Endometrial microvascular endothelial cells (primary cell): ENCODE data around the gene CBR4. TPM values are rescaled to one million over a fixed set of nuclear protein-coding genes. Genes with fewer than 3 reads are reported as not detected.
"Not testable (repeated sequence)": the region's sequence is repeated elsewhere in the genome, so short reads cannot be mapped to it uniquely, and the experiment has no call there.

ENCODE experiments used
- in situ Hi-C: cut with HindIII; loops from 2 replicates; pipeline ENCODE4 v1.10.0; 2017; ENCODE audit warnings: low sequenced_read_pairs, low pct_unique_long_range_greater_than_20kb; ENCODE audit errors: inconsistent ontology term
- total RNA-seq: library from RNA; depleted of rRNA; stranded (reverse); fragments of >200 nt; gene quantifications from one replicate; pipeline ENCODE4 v1.2.3, GENCODE V29; 2015; ENCODE audit errors: inconsistent ontology term

Gene CBR4
- total RNA-seq, 1 donor from 2014 or later: 16.4 TPM

DNA sequence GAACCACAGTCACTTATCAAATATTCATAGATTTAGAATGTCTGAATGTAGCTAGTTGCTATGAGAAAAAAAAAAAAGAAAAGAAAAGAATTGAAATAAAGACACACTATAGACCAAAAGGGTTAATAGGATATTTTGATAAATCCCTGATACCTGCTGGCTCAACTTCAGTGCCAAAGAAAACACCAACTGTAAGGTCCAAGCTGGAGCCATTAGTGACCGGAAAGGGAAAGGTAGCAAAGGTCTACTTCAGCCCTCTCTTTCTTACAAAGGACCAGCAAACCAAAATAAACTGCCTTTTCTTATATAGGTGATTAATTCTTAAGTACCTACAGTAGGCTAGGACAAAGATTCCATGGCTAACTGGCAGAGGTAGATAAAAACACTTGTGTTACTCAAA is 9.7 kb downstream of the CBR4 start:
- in situ Hi-C loops: no loop called here

DNA sequence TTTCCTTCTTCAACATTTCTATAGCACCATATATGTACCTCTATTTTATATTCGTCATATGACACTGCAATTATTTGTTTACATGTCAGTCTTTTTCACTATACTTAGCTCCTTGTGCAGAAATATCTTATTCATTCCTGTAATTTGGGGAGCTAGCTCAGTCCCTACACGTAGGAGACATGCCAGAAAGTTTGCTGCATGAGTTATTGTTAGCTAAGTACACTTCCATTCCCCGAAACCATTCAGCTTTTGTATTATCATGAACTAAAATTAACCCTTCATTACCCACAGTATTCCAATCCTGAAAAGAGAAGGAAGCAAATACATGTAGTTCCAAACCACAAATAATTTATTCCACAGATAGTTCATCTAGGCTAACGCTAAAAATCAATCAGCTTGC is 10.2 kb downstream of the CBR4 start:
- in situ Hi-C loops: no loop called here

DNA sequence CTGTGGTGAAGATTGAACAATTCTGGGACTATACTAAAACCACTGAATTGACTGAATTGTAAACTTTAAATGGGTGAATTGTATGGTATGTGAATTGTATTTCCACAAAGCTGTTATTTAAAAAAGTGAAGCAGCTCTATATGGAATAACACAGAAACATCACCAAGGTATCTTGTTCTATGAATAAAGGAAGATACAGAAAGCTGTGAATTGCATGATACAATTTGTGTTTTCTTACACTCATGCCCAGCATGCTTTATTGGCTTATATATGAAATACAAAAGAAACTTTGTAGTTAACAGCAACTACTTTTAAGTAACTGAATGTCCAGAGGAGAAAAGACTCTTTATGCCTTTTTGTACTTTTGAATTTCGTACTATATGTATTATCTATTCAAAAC is 11.5 kb downstream of the CBR4 start:
- in situ Hi-C loops: no loop called here

DNA sequence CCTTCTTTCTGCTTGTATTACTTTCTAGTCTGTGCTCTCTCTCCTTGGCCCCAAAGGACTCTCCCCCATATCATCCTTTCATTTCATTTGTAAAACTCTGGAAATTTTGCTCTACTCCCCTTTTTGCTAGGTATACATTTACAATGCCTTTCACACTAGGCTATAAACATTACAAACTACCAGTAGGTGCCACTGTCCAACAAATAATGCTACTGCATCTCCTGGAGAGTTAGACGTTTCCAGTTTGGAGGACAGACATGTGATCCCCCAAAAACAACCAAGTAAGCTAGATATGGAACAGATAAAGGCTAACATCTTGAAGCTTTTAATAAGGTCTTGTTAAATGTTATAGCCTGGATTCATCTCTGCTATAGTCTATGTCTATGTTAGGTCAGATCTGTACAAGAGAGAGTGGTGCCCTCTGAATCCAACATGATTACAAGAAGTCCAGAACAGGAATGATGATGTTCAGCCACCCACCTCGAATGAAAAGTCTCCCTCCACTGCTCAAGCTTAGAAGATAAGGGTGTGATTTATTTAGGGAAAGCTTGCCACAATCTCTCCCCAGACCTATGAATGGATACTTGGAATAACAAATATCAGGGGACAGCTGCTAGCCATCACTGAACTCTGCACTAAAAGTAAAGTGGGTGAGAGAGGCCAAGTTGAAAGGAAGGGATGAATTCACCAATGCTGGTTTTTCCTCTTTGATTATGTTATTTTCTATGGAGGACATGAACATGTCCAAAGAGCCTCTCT is 14.3 kb downstream of the CBR4 start:
- in situ Hi-C loops: no loop called here

DNA sequence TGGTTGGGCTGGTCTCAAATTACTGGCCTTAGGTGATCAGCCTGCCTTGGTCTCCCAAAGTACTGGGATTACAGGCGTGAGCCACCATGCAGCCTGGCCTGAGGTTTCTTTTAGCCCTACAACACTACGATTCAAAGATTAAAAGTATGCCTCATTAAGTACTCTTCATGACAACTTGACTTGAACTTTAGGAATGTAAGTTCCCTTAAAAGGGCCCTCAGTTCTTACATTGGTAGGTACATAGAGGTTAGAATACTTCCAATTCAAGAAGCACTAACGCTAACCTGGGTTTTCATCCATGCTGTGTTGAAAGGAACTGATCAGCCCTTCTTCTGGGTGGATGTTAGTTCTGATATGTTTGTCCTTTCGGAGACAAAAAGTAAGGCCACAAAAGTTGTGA is 15.1 kb downstream of the CBR4 start:
- in situ Hi-C loops: no loop called here

DNA sequence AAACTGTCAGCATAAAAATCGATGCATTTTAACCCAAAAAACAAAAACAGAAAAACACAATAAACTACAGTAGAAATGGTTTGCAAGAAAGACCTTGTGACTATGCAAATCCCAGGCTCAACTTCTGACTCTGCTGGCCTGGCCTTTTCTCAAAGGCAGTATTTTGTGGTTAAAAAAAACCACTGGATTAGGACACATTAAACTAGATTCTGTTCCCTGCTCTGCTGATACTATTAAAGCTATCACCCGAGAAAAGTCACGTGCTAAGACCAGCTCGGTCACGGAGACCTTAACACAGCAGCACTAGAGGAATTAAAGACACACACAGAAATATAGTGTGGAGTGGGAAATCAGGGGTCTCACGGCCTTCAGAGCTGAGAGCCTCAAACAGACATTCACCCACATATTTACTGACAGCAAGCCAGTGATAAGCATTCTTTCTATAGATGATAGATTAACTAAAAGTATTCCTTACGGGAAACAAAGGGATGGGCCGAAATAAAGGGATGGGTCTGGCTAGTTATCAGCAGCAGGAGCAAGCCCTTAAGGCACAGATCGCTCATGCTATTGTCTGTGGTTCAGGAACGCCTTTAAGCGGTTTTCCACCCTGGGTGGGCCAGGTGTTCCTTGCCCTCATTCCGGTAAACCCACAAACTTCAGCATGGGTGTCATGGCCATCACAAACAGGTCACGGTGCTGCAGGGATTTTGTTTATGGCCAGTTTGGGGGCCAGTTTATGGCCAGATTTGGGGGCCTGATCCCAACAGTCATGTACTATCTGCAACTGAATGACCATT is 16.1 kb downstream of the CBR4 start:
- in situ Hi-C loops: no loop called here

DNA sequence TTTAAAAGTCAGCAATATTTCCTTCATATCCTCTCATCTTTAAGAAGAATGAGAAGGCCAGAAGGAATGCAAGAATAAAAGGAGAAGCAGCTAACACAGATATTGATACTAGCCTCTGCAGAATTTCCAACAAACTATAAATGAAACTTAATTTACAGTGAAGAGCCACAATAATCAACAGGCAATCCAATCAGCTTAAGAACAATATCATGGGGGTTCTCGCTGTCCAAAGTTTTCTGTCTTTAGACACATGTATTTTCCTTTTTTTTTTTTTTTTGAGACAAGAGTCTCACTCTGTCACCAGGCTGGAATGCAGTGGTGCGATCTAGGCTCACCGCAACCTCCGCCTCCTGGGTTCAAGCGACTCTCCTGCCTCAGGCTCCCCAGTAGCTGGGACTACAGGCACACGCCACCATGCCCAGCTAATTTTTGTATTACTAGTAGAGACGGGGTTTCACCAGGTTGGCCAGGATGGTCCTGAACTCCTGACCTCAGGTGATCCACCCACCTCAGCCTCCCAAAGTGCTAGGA is 17.0 kb downstream of the CBR4 start:
- in situ Hi-C loops: not testable (repeated sequence)

DNA sequence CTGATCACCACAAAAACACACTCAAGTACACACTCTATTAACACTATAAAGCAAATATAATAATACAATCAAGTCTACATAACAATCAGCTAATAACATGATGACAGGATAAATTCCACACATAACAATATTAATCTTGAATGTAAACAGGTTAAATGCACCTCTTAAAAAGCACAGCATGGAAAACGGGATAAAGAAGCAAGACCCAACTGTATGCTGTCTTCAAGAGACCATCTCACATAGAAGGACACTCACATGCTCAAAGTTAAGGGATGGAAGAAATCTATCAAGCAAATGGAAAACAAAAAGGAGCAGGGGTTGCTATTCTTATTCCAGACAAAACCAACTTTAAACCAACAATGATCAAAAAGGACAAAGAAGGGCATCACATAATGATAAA is 28.1 kb downstream of the CBR4 start:
- in situ Hi-C loops: no loop called here

DNA sequence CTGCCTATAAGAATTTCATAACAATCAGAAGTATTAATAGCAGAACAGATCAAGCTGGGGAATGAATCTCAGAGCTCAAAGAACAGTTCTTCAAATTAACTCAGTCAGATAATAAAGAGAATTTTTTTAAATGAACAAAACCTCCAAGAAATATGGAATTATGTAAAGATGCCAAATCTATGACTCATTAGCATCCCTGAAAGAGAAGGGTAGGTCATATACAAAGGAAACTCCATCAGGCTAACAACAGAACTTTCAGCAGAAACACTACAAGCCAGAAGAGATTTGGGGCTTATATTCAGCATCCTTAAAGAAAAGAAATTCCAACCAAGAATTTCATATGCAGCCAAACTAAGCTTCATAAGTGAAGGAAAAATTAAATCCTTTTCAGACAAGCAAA is 28.6 kb downstream of the CBR4 start:
- in situ Hi-C loops: no loop called here

DNA sequence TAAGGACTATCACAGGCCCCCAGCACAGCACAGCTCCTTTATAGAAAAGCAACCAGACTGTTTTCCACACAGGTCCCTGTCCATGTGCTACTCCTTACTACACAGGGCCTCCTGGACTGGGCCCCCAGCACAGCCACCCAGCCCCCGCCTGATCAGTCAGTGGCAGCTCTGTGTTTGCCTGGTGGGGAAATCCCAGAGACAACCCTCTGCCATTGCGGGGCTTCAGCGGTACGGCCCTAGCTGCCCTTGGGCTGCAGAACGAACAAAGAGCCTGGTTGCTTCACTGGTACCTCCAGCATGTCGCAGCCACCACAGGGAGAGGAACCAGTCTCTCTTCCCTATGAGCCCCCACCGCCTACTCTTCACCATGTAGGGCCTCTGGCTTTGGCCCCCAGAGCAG is 30.7 kb downstream of the CBR4 start:
- in situ Hi-C loops: no loop called here

DNA sequence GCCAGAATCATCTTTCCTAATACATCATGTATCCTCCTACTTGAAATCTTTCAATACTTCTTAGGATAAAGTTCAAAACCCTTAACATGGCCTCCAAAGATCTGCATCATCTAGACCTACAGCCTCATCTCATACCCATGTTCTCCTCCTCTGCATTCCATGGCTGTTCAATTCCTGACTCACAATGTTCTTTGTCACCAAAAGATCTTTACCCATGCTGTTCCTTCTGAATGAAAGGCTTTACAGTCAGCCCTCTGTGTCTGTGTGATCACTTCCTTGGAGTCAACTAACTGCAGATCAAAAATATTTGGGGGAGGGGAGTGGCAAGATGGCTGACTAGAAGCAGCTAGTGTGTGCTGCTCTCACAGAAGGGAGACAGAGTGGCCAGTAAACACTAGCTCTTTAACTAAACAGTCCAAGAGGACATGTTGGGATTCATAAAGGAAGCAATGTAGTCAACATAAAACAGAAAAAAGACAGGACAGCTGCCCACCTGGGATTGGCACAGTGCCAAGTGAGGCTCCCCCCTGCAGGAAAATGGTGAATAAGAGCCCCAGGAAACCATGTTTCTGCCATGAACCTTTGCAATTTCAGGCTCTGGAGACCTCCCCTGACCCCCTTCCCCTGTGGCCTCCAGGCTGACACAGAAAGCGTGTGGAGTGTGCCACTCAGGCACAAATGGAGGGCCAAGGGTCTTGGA is 31.9 kb downstream of the CBR4 start:
- in situ Hi-C loops: no loop called here

DNA sequence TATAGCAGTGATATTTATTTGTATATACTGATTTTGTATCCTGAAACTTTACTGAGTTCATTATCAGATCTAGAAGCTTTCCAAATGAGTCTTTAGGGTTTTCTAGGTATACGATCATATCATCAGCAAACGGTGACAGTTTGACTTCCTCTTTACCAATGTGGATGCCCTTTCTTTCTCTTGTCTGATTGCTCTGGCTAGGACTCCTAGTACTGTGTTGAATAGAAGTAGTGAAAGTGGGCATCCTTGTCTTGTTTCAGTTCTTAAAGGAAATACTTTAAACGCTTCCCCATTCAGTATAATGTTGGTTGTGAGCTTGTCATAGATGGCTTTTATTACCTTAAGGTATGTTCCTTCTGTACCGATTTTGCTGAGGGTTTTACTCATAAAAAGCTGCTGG is 37.5 kb downstream of the CBR4 start:
- in situ Hi-C loops: no loop called here

DNA sequence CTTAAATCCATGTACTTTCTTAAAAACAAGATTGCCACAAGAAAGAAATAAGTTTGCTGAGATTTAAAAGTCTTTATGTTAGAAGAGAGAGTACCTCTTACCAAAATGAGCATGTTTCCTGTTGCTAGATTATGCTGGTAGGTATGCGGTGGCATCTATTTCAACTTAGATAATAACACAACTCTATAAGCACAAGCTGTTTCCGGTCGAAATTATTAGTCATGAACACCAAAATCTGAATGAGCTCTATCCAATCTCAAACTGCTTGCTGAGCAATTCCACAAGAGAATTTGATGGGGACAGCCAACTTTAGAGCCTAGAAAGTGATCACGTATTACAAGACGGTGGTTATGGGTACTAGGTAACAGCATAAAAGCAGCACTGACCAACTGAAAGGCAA is 49.3 kb downstream of the CBR4 start:
- in situ Hi-C loops: no loop called here

DNA sequence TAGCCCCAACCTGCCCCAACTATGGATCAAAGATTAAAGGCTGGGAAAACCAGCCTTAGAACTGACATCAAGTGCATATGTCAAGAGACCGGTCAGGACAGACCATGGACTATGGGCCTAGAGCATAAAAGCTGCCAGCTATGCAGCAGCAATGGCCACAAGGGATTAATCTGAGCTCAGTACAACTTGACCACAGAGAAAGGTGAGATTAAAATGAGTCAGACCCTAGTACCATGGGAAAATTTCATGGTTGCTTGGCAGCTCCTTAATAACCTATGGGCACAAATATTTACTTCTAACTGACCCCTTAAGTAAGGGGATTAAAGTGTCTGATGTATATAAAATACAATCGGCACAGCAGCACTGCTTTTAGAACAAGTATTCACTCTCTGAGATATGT is 54.4 kb downstream of the CBR4 start:
- in situ Hi-C loops: no loop called here

DNA sequence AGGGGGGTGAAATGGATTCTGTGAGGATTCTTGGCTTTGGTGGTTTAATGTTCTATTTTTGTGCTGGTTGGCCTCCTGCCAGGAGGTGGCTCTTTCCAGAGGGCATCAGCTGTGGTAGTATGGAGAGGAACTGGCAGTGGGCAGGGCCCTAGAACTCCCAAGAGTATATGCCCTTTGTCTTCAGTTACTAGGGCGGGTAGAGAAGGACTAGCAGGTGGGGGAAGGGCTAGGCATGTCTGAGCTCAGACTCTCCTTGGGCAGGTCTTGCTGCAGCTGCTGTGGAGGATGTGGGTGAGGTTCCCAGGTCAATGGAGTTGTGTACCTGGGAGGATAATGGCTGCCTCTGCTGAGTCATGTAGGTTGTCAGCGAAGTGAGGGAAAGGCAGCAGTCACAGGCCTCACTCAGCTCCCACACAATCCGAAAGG is 57.2 kb downstream of the CBR4 start:
- in situ Hi-C loops: not testable (repeated sequence)

DNA sequence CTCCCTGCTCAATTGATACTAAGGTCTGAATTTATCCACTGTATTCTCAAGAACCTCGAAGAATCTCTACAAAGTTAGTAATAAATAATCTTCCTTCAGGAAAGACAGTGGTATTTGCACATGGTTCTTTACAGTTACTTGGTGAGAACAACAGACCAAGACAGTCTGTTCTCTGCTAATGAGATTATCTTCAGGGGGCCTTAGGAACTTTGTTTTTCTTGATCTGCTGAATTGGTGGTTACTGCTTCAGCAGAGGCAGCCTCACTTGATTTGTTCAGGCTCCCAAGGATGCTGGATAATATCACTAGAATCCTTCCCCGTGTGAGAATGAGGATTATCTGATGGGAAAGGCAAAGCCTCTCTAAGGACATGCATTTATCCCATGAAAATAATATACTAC is 64.8 kb downstream of the CBR4 start:
- in situ Hi-C loops: no loop called here

DNA sequence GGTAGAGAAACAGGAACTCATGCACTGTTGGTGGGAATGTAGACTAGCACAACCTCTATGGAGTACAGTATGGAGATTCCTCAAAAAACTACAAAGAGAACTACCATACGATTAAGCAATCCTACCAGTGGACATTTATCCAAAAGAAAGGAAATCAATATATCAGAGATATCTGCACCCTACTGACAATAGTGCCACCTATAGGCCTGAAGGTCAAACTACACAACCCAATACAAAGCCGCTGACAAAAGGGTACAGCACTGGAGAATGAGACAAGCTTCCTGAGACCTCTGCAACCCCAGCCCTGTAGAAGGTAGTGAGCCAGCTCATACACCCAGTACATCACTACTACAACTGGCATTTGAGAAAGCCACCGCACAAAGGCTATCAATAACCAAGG is 67.1 kb downstream of the CBR4 start:
- in situ Hi-C loops: no loop called here
